Activated CD8-positive, alpha-beta T cell treated with anti-CD3 and anti-CD28 coated beads for 36 hours (primary cell): ENCODE results near the gene TMEM132D. TPM values are rescaled to one million over a fixed set of nuclear protein-coding genes. Genes with fewer than 3 reads are reported as not detected.
"Not testable (repeated sequence)": the region's sequence is repeated elsewhere in the genome, so short reads cannot be mapped to it uniquely, and the experiment has no call there.

Experiments
- ATAC-seq: fragments of 200-7000 bp; cut with Tn5 transposase; one replicate; pipeline ENCODE4 v1.10.0; 2021; ENCODE audit warnings: mild to moderate bottlenecking, moderate library complexity
- CTCF ChIA-PET: fragments of 350-600 bp; sonication (Branson Sonifier 250); formaldehyde crosslinking; loops from one replicate; lab custom pipeline; 2021; ENCODE audit warnings: antibody characterized with exemption; lab: Charles Lee
- POLR2A ChIA-PET: fragments of 350-600 bp; sonication (Branson Sonifier 250); formaldehyde crosslinking; loops from one replicate; lab custom pipeline; 2021; ENCODE audit warnings: antibody characterized with exemption; lab: Charles Lee
- DNase-seq: peaks from one replicate; pipeline ENCODE4 v3.0.0-alpha.2; 2020
- H3K27ac Mint-ChIP-seq: one replicate; pipeline ENCODE4 v1.8.0; 2021; ENCODE audit warnings: mild to moderate bottlenecking, mixed read lengths
- H3K27me3 Mint-ChIP-seq: one replicate; pipeline ENCODE4 v1.8.0; 2021; ENCODE audit warnings: mixed read lengths
- H3K36me3 Mint-ChIP-seq: one replicate; pipeline ENCODE4 v1.8.0; 2021; ENCODE audit warnings: low read depth, mixed read lengths
- H3K4me1 Mint-ChIP-seq: one replicate; pipeline ENCODE4 v1.8.0; 2021; ENCODE audit warnings: low read depth, mixed read lengths
- H3K4me3 Mint-ChIP-seq: one replicate; pipeline ENCODE4 v1.8.0; 2021; ENCODE audit warnings: mild to moderate bottlenecking, moderate library complexity, mixed read lengths
- H3K9me3 Mint-ChIP-seq: one replicate; pipeline ENCODE4 v1.8.0; 2021; ENCODE audit warnings: mixed read lengths
- CTCF ChIP-seq: fragments of 200-600 bp; IDR thresholded peaks from one replicate; pipeline ENCODE4 v1.8.0; 2022; ENCODE audit warnings: antibody characterized with exemption, mild to moderate bottlenecking
- intact Hi-C: fragments of 100-400 bp; cut with micrococcal nuclease; formaldehyde crosslinking; loops from one replicate; pipeline ENCODE4 v1.10.0; 2022
- total RNA-seq, 2 experiments: library from RNA; stranded (reverse); gene quantifications; one replicate each; pipeline ENCODE4 v1.2.3, GENCODE V29; 2021

Gene TMEM132D
- total RNA-seq, 2 experiments from 2014 or later = not detected

- POLR2A ChIA-PET = no interaction called here
- ATAC-seq (no peak), DNase-seq (no peak)
- Mint-ChIP-seq H3K4me3 (no peak overlapping the region), H3K27me3 (peaks cover 2% of the 10 kb centered on the region), H3K4me1 (no peaks in the 10 kb centered on the region), H3K36me3 (no peaks in the 10 kb centered on the region), H3K27ac (no peak overlapping the region), H3K9me3 (no peaks in the 10 kb centered on the region)
- no peak for TF ChIP-seq CTCF
- intact Hi-C loops = no loop called here
- CTCF ChIA-PET = no interaction called here
These were observed 839.5 kb downstream of the TMEM132D start for GRCh38 chr12:129064209-129064855.

- CTCF ChIA-PET = no interaction called here
- no peaks in the 10 kb centered on the region for H3K4me1 Mint-ChIP-seq
- DNase-seq (no peak), ATAC-seq (no peak)
- H3K9me3 Mint-ChIP-seq = no peaks in the 10 kb centered on the region
- H3K27ac Mint-ChIP-seq = no peak overlapping the region
- intact Hi-C loops = no loop called here
- no peaks in the 10 kb centered on the region for H3K36me3 Mint-ChIP-seq
- H3K4me3 Mint-ChIP-seq = no peak overlapping the region
- POLR2A ChIA-PET = no interaction called here
- TF ChIP-seq CTCF = no peak
- peaks cover 2% of the 10 kb centered on the region for H3K27me3 Mint-ChIP-seq
These were observed 840.2 kb downstream of the TMEM132D start for GRCh38 chr12:129063600-129063999.

GRCh38 chr12:129053232-129053631 is 850.6 kb downstream of the TMEM132D start:
- no peaks in the 10 kb centered on the region for H3K9me3 Mint-ChIP-seq
- ATAC-seq = no peak
- no peak for DNase-seq
- H3K27me3 Mint-ChIP-seq = no peaks in the 10 kb centered on the region
- ChIA-PET POLR2A (no interaction called here), CTCF (no interaction called here)
- no peak for TF ChIP-seq CTCF
- intact Hi-C loops = no loop called here
- no peak overlapping the region for H3K4me3 Mint-ChIP-seq
- H3K4me1 Mint-ChIP-seq = no peaks in the 10 kb centered on the region
- no peaks in the 10 kb centered on the region for H3K36me3 Mint-ChIP-seq
- H3K27ac Mint-ChIP-seq = no peak overlapping the region

GRCh38 chr12:129052373-129052772 is 851.5 kb downstream of the TMEM132D start:
- ATAC-seq (no peak), DNase-seq (no peak)
- Mint-ChIP-seq H3K9me3 (no peaks in the 10 kb centered on the region), H3K4me1 (no peaks in the 10 kb centered on the region), H3K4me3 (no peak overlapping the region), H3K27me3 (no peaks in the 10 kb centered on the region), H3K36me3 (no peaks in the 10 kb centered on the region), H3K27ac (no peak overlapping the region)
- CTCF ChIA-PET = no interaction called here
- intact Hi-C loops = no loop called here
- TF ChIP-seq CTCF = no peak
- POLR2A ChIA-PET = no interaction called here

GRCh38 chr12:129049917-129050316 is 853.9 kb downstream of the TMEM132D start:
- no peak for TF ChIP-seq CTCF
- Mint-ChIP-seq H3K4me3 (no peak overlapping the region), H3K27me3 (no peaks in the 10 kb centered on the region), H3K36me3 (no peaks in the 10 kb centered on the region), H3K9me3 (no peaks in the 10 kb centered on the region), H3K27ac (no peak overlapping the region), H3K4me1 (no peaks in the 10 kb centered on the region)
- ChIA-PET CTCF (interaction anchor here (1.0 kb wide), 1 partner anchor 13 kb away, joined by 3 read pairs; no protein-coding TSS in a partner anchor), POLR2A (no interaction called here)
- ATAC-seq (no peak), DNase-seq (no peak)
- intact Hi-C loops = no loop called here

- ATAC-seq, H3K9me3 Mint-ChIP-seq, H3K4me1 Mint-ChIP-seq, H3K36me3 Mint-ChIP-seq, intact Hi-C loops, H3K27ac Mint-ChIP-seq, H3K4me3 Mint-ChIP-seq, POLR2A ChIA-PET, H3K27me3 Mint-ChIP-seq, CTCF ChIA-PET, DNase-seq: not testable (repeated sequence)
These were observed 860.5 kb downstream of the TMEM132D start for GRCh38 chr12:129043334-129043733.
